ENCODE data around the gene TRAF3IP1.
A peak's percentile ranks its signal among the peaks of the same experiment; 100 is the strongest.

TRAF3IP1 gene

GRCh38 chr2:238412067-238412767 is 91.9 kb downstream of the TRAF3IP1 start:
- no peak for DNase-seq

GRCh38 chr2:238413368-238413767 is 93.0 kb downstream of the TRAF3IP1 start:
- DNase-seq = no peak

- DNase-seq = no peak
Observed at GRCh38 chr2:238415036-238415764, 94.9 kb downstream of the TRAF3IP1 start.

GRCh38 chr2:238415893-238416292 is 95.6 kb downstream of the TRAF3IP1 start:
- DNase-seq = no peak

GRCh38 chr2:238418196-238418998 is 98.1 kb downstream of the TRAF3IP1 start:
- DNase-seq = no peak

- no peak for DNase-seq
Observed at GRCh38 chr2:238418999-238419546, 98.8 kb downstream of the TRAF3IP1 start.

GRCh38 chr2:238420442-238420841 is 100.1 kb downstream of the TRAF3IP1 start:
- DNase-seq = no peak

- DNase-seq = peak; percentile 66
Observed at GRCh38 chr2:238420878-238421694, 100.8 kb downstream of the TRAF3IP1 start.

- no peak for DNase-seq
Observed at GRCh38 chr2:238421695-238422035, 101.3 kb downstream of the TRAF3IP1 start.

GRCh38 chr2:238422285-238422684 is 102.0 kb downstream of the TRAF3IP1 start:
- DNase-seq = no peak

GRCh38 chr2:238422940-238423339 is 102.6 kb downstream of the TRAF3IP1 start:
- DNase-seq = no peak

- no peak for DNase-seq
Observed at GRCh38 chr2:238423561-238424312, 103.4 kb downstream of the TRAF3IP1 start.

GRCh38 chr2:238424313-238424700 is 104.0 kb downstream of the TRAF3IP1 start:
- no peak for DNase-seq

- no peak for DNase-seq
Observed at GRCh38 chr2:238425505-238425978, 105.2 kb downstream of the TRAF3IP1 start.

GRCh38 chr2:238425979-238426567 is 105.8 kb downstream of the TRAF3IP1 start:
- peak; percentile 60 for DNase-seq

- DNase-seq = peak; percentile 91
Observed at GRCh38 chr2:238426568-238427434, 106.5 kb downstream of the TRAF3IP1 start, which contains the start of gene ASB1. Gene ASB1 (plus strand): TSS chr2:238426927. CDS start chr2:238427071, 144 bp downstream.

- no peak for DNase-seq
Observed at GRCh38 chr2:238427435-238428162, 107.3 kb downstream of the TRAF3IP1 start.

- no peak for DNase-seq
Observed at GRCh38 chr2:238428866-238429265, 108.5 kb downstream of the TRAF3IP1 start.

GRCh38 chr2:238430781-238431180 is 110.5 kb downstream of the TRAF3IP1 start:
- DNase-seq = no peak
